ENCODE results near the gene ADAMTS17. TPM values are rescaled to one million over a fixed set of nuclear protein-coding genes. Genes with fewer than 3 reads are reported as not detected.

ADAMTS17 gene
- total and polyA plus RNA-seq, 2 experiments from 2014 or later = 3.7 to 4.4 TPM

- WGBS (ENCODE audit: low lambda C conversion rate, missing lambda C conversion rate) = 80% methylated on average over 8 of the region's 8 CpGs
- H4K20me1 ChIP-seq (ENCODE audit: insufficient read depth, poor library complexity, severe bottlenecking) = no peaks in the 10 kb centered on the region
- H3K9me3 ChIP-seq (ENCODE audit: low read depth) = no peaks in the 10 kb centered on the region
Observed at GRCh38 chr15:100222349-100222715, 119.4 kb downstream of the ADAMTS17 start.

DNA sequence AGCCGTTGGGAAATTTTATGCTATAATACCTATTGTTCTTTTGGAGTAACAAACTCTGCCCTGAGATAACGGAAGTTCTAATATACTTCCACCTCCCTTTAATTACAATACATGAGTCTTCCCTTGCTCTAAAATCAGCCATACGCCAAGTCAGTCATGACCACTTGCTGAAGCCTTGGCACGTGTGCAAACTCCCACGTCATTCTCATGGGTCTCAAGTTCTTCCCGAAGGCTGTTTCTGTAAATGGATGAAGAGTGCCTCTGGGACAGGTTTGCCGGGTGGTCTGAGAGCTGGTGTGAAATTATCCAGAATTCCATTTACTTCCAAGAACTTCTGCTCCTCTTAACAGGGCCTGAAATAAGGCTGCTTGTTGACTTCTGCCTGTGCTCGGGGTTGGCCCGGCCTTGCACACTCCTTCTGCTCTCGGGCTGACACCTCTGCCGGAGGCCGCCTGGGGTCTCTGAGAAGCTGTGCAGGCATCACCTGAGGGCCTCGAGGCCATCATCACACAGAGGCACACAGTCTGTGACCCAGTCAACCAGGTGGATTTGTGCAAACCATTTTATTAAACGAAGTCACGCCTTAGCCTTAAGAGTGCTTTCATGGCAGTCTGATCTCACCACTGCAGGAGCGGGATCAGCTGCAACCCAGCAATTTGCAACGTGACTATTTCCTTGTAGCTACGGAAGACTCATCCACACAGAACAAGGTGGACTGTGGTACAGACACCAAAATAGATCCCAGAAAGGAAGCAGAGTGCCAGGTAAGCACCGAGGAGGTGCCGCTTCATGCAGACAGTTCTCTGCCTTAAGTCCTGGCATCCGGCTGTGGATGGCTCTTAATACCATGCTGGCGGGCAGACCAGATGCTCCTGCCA, 120.1 kb downstream of the ADAMTS17 start:
- Histone ChIP-seq H3K9me2 (replicated peaks; ENCODE audit: insufficient read depth) (no peaks in the 10 kb centered on the region), H3K27ac (no peak overlapping the region), H3K9me3 (ENCODE audit: low read depth) (no peaks in the 10 kb centered on the region), H3K4me1 (ENCODE audit: insufficient read depth) (peaks cover 2% of the 10 kb centered on the region), H3K79me2 (no peaks in the 10 kb centered on the region), H3K4me2 (no peak overlapping the region), H4K20me1 (ENCODE audit: insufficient read depth, poor library complexity, severe bottlenecking) (no peaks in the 10 kb centered on the region), H3K27me3 (no peaks in the 10 kb centered on the region), H3K4me3 (no peak overlapping the region), H2AFZ (no peak overlapping the region), H3K36me3 (replicated peaks; ENCODE audit: insufficient read depth, low read depth) (no peaks in the 10 kb centered on the region)
- TF ChIP-seq CTCF (IDR thresholded peaks at IDR 0.05; ENCODE audit: poor library complexity) (no peak), EZH2phosphoT487 (IDR thresholded peaks at IDR 0.05; ENCODE audit: low read depth, severe bottlenecking, unreplicated experiment) (no peak), EZH2 (IDR thresholded peaks at IDR 0.05; ENCODE audit: borderline replicate concordance) (no peak)
- 91% methylated on average over 22 of the region's 22 CpGs for WGBS (ENCODE audit: low lambda C conversion rate, missing lambda C conversion rate)
- DNase-seq (ENCODE audit: low spot score) = no peak

More at GRCh38 chr15:100222349-100222715, 119.4 kb downstream of the ADAMTS17 start:
- DNase-seq (ENCODE audit: low spot score) = no peak
- Histone ChIP-seq H3K4me2 (no peak overlapping the region), H3K27me3 (no peaks in the 10 kb centered on the region), H3K27ac (no peak overlapping the region), H2AFZ (no peak overlapping the region), H3K4me1 (ENCODE audit: insufficient read depth) (no peaks in the 10 kb centered on the region), H3K79me2 (no peaks in the 10 kb centered on the region), H3K9me2 (replicated peaks; ENCODE audit: insufficient read depth) (no peaks in the 10 kb centered on the region), H3K4me3 (no peak overlapping the region), H3K36me3 (replicated peaks; ENCODE audit: insufficient read depth, low read depth) (no peaks in the 10 kb centered on the region)
- no peak for TF ChIP-seq EZH2phosphoT487 (IDR thresholded peaks at IDR 0.05; ENCODE audit: low read depth, severe bottlenecking, unreplicated experiment)
- TF ChIP-seq EZH2 (IDR thresholded peaks at IDR 0.05; ENCODE audit: borderline replicate concordance) = no peak
- TF ChIP-seq CTCF (IDR thresholded peaks at IDR 0.05; ENCODE audit: poor library complexity) = no peak

DNA sequence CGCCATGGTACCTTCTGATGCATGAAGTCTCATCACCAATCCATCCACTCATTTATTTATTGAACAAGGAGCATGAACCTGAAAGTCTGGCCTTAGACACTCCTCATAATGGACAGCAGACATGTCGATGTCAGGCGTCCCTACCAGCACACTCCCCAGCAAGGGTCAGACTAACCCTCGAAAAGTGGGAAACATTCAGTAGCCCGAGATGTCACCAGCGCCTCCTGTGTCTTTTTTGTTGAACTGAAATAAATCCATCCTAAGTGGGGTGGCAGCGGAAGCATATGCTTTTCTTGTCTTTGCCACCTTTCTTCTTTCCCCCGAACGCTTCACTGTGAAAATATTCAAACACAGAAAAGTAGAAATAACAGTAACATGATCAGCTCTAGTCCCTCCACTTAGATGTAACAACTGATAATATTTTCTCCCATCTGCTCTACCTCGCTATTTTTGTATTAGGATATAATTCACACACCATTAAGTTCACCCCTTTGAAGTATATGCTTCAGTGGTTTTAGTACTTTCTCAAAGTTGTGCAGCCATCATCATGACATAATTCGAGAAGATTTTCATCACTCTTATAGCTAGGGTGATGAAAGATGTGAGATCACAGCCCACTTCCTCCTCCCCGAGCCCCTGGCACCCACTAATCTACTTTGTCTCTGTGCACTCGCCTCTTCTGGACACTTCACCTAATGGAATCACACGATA, 121.6 kb downstream of the ADAMTS17 start:
- no peak overlapping the region for H3K4me2 ChIP-seq
- no peaks in the 10 kb centered on the region for H3K36me3 ChIP-seq (replicated peaks; ENCODE audit: insufficient read depth, low read depth)
- no peaks in the 10 kb centered on the region for H3K27me3 ChIP-seq
- no peak overlapping the region for H2AFZ ChIP-seq
- H3K27ac ChIP-seq = no peak overlapping the region
- peaks cover 4% of the 10 kb centered on the region for H3K4me1 ChIP-seq (ENCODE audit: insufficient read depth)
- 84% methylated on average over 14 of the region's 14 CpGs for WGBS (ENCODE audit: low lambda C conversion rate, missing lambda C conversion rate)
- no peaks in the 10 kb centered on the region for H3K9me2 ChIP-seq (replicated peaks; ENCODE audit: insufficient read depth)
- H3K9me3 ChIP-seq (ENCODE audit: low read depth) = no peaks in the 10 kb centered on the region
- no peak for TF ChIP-seq EZH2phosphoT487 (IDR thresholded peaks at IDR 0.05; ENCODE audit: low read depth, severe bottlenecking, unreplicated experiment)
- TF ChIP-seq EZH2 (IDR thresholded peaks at IDR 0.05; ENCODE audit: borderline replicate concordance) = no peak
- no peak for TF ChIP-seq CTCF (IDR thresholded peaks at IDR 0.05; ENCODE audit: poor library complexity)
- no peaks in the 10 kb centered on the region for H4K20me1 ChIP-seq (ENCODE audit: insufficient read depth, poor library complexity, severe bottlenecking)
- DNase-seq (ENCODE audit: low spot score) = no peak
- H3K79me2 ChIP-seq = no peaks in the 10 kb centered on the region
- no peak overlapping the region for H3K4me3 ChIP-seq

All from hepatocyte (in vitro differentiated cells).